GM19324 (cell line): ENCODE measurements around the gene TTYH3.
"Not testable (repeated sequence)": the region's sequence is repeated elsewhere in the genome, so short reads cannot be mapped to it uniquely, and the experiment has no call there.

Experiments
- ATAC-seq: cut with Tn5 transposase; IDR thresholded peaks from one replicate; pipeline ENCODE4 v1.9.1; 2021; ENCODE audit warnings: mild to moderate bottlenecking, moderate library complexity; ENCODE audit not compliant: unreplicated experiment, low FRiP score

The TTYH3 gene

GRCh38 chr7:2602406-2603043, 29.3 kb upstream of the TTYH3 start:
- no peak for ATAC-seq

GRCh38 chr7:2603044-2603965, 28.5 kb upstream of the TTYH3 start:
- no peak for ATAC-seq

GRCh38 chr7:2604608-2605174, 27.1 kb upstream of the TTYH3 start:
- ATAC-seq, result no peak

- no peak for ATAC-seq
These were observed 25.9 kb upstream of the TTYH3 start for GRCh38 chr7:2605608-2606538.

- ATAC-seq, result no peak
These were observed 25.2 kb upstream of the TTYH3 start for GRCh38 chr7:2606539-2606936.

GRCh38 chr7:2607122-2607922, 24.5 kb upstream of the TTYH3 start:
- no peak for ATAC-seq

- no peak for ATAC-seq
These were observed 23.6 kb upstream of the TTYH3 start for GRCh38 chr7:2607923-2608904.

GRCh38 chr7:2608921-2609411, 22.8 kb upstream of the TTYH3 start:
- no peak for ATAC-seq

GRCh38 chr7:2609646-2610045, 22.1 kb upstream of the TTYH3 start:
- not testable (repeated sequence) for ATAC-seq

GRCh38 chr7:2610466-2610865, 21.3 kb upstream of the TTYH3 start:
- ATAC-seq, result no peak

GRCh38 chr7:2610898-2611297, 20.9 kb upstream of the TTYH3 start:
- no peak for ATAC-seq

- no peak for ATAC-seq
These were observed 20.4 kb upstream of the TTYH3 start for GRCh38 chr7:2611401-2611800.

- no peak for ATAC-seq
These were observed 19.9 kb upstream of the TTYH3 start for GRCh38 chr7:2611922-2612321.

- no peak for ATAC-seq
These were observed 19.2 kb upstream of the TTYH3 start for GRCh38 chr7:2612445-2613097.

GRCh38 chr7:2613098-2613930, 18.5 kb upstream of the TTYH3 start:
- no peak for ATAC-seq

GRCh38 chr7:2613931-2614600, 17.7 kb upstream of the TTYH3 start:
- ATAC-seq, result no peak
